HCT116 (cell line): ENCODE measurements around the gene DENND1A. TPM values are rescaled to one million over a fixed set of nuclear protein-coding genes. Genes with fewer than 3 reads are reported as not detected.

Experiments
- ATAC-seq: fragments of 200-7000 bp; cut with Tn5 transposase; 2 replicates; pipeline ENCODE4 v1.9.1; 2020; ENCODE audit warnings: mild to moderate bottlenecking, moderate library complexity
- BruUV-seq: library from RNA; stranded (reverse); fragments of 400-500 nt; replicated peaks from 2 replicates; lab custom pipeline; 2021; lab: Mats Ljungman, UMichigan
- CTCF ChIA-PET: fragments of 300-600 bp; sonication (Branson Sonifier 250); formaldehyde crosslinking; loops from one replicate; lab custom pipeline; 2021; ENCODE audit warnings: antibody characterized with exemption; lab: Charles Lee
- POLR2A ChIA-PET: fragments of 300-600, 350-600 bp; sonication (Branson Sonifier 250); formaldehyde crosslinking; loops from one replicate; lab custom pipeline; 2021; ENCODE audit warnings: antibody characterized with exemption; lab: Charles Lee
- RAD21 ChIA-PET, 2 experiments: fragments of 300-600 bp; sonication (Branson Sonifier 250); formaldehyde crosslinking; loops; one replicate each; lab custom pipeline; 2023; ENCODE audit warnings: low total read pairs in 2 of 2; ENCODE audit not compliant: uncharacterized antibody in 2 of 2, unreplicated experiment in 2 of 2, low non-redundant PET in 1 of 2; lab: Charles Lee
- DNase-seq: peaks from one replicate; pipeline ENCODE4 v3.0.0-alpha.2; 2010; ENCODE audit warnings: low read depth, low spot score
- H2AFZ ChIP-seq: fragments of 200-600 bp; shearing (Covaris generic), sonication (generic); 2 replicates; pipeline ENCODE4 v1.6.1; 2017; ENCODE audit warnings: low read depth, mixed run types, mixed read lengths, antibody characterized with exemption, low read length; ENCODE audit not compliant: poor library complexity, severe bottlenecking
- H3K27ac ChIP-seq: 2 replicates; pipeline ENCODE4 v1.5.1; 2012; ENCODE audit warnings: low read depth, low read length
- H3K27me3 ChIP-seq: fragments of 200-600 bp; sonication (generic); 2 replicates; pipeline ENCODE4 v1.6.1; 2016; ENCODE audit warnings: mixed run types, low read length, mixed read lengths; ENCODE audit not compliant: insufficient read depth
- H3K36me3 ChIP-seq, 2 experiments: fragments of 200-500 bp in 1 of 2; fragments of 200-600 bp in 1 of 2; sonication (Bioruptor generic) in 1 of 2; sonication (generic) in 1 of 2; 2 replicates each; pipeline versions ENCODE4 v1.5.1 to v1.6.1; 2014 to 2016; ENCODE audit warnings: low read length in 2 of 2, inconsistent platforms in 1 of 2, mixed read lengths in 1 of 2, mixed run types in 1 of 2; ENCODE audit not compliant: insufficient read depth in 2 of 2, control insufficient read depth in 1 of 2
- H3K4me1 ChIP-seq, 2 experiments: fragments of 200-600 bp in 1 of 2; sonication (generic) in 1 of 2; 2 replicates each; pipeline versions ENCODE4 v1.5.1 to v1.6.1; 2012 to 2017; ENCODE audit warnings: low read length in 2 of 2, inconsistent platforms in 1 of 2, mild to moderate bottlenecking in 1 of 2, mixed read lengths in 1 of 2, mixed run types in 1 of 2, moderate library complexity in 1 of 2; ENCODE audit not compliant: insufficient read depth in 2 of 2, control insufficient read depth in 1 of 2
- H3K4me2 ChIP-seq: fragments of 200-600 bp; sonication (generic); 2 replicates; pipeline ENCODE4 v1.6.1; 2017; ENCODE audit warnings: mixed run types, low read length, mixed read lengths
- H3K4me3 ChIP-seq, 2 experiments: fragments of 200-600 bp in 1 of 2; sonication (generic) in 1 of 2; replicated peaks in 1 of 2; 2 replicates each; pipeline ENCODE4 v1.5.1; 2011 to 2016; ENCODE audit warnings: low read length in 2 of 2, control low read depth in 1 of 2, low read depth in 1 of 2, mild to moderate bottlenecking in 1 of 2, mixed read lengths in 1 of 2, mixed run types in 1 of 2
- H3K79me2 ChIP-seq: fragments of 200-600 bp; sonication (generic); 2 replicates; pipeline ENCODE4 v1.6.1; 2017; ENCODE audit warnings: mild to moderate bottlenecking, mixed run types, low read length, moderate library complexity, mixed read lengths; ENCODE audit not compliant: insufficient read depth
- H3K9ac ChIP-seq: fragments of 200-600 bp; sonication (generic); 2 replicates; pipeline ENCODE4 v1.6.1; 2016; ENCODE audit warnings: low read length, mixed read lengths
- H3K9me2 ChIP-seq: fragments of 200-600 bp; sonication (generic), shearing (Covaris generic); 2 replicates; pipeline ENCODE4 v1.6.1; 2017; ENCODE audit warnings: mixed run types, mild to moderate bottlenecking, moderate library complexity; ENCODE audit not compliant: insufficient read depth
- H3K9me3 ChIP-seq, 2 experiments: fragments of 200-500 bp in 1 of 2; fragments of 200-600 bp in 1 of 2; sonication (Bioruptor generic) in 1 of 2; sonication (generic) in 1 of 2; 2 replicates each; pipeline ENCODE4 v1.6.1; 2014 to 2017; ENCODE audit warnings: low read length in 2 of 2, mixed read lengths in 2 of 2, inconsistent platforms in 1 of 2, low read depth in 1 of 2, mild to moderate bottlenecking in 1 of 2, mixed run types in 1 of 2, moderate library complexity in 1 of 2; ENCODE audit not compliant: control insufficient read depth in 1 of 2, insufficient read depth in 1 of 2
- H4K20me1 ChIP-seq: fragments of 200-600 bp; sonication (generic), shearing (Covaris generic); 2 replicates; pipeline ENCODE4 v1.6.1; 2017; ENCODE audit warnings: mixed run types, mild to moderate bottlenecking, moderate library complexity; ENCODE audit not compliant: insufficient read depth
- CBX3 ChIP-seq: IDR thresholded peaks from 2 replicates; pipeline ENCODE4 v1.6.1; 2012; ENCODE audit warnings: low read depth
- EGR1 ChIP-seq: IDR thresholded peaks from 2 replicates; pipeline ENCODE4 v1.6.1; 2012; ENCODE audit warnings: low read depth
- ELF1 ChIP-seq: IDR thresholded peaks from 2 replicates; pipeline ENCODE4 v1.6.1; 2012; ENCODE audit warnings: low read depth, borderline replicate concordance
- EZH2 ChIP-seq: fragments of 200-600 bp; sonication (generic); IDR thresholded peaks from 2 replicates; pipeline ENCODE4 v1.6.1; 2017; ENCODE audit warnings: antibody characterized with exemption, mixed run types
- EZH2phosphoT487 ChIP-seq: fragments of 200-600 bp; IDR thresholded peaks from 2 replicates; pipeline ENCODE4 v1.6.1; 2018; ENCODE audit warnings: antibody characterized with exemption, borderline replicate concordance
- RAD21 ChIP-seq: IDR thresholded peaks from 2 replicates; pipeline ENCODE4 v1.6.1; 2012; ENCODE audit warnings: low read depth, mild to moderate bottlenecking
- SIN3A ChIP-seq: IDR thresholded peaks from 2 replicates; pipeline ENCODE4 v1.6.1; 2012; ENCODE audit warnings: low read depth
- TCF7L2 ChIP-seq: IDR thresholded peaks from 2 replicates; pipeline ENCODE4 v1.7.0; 2011; ENCODE audit warnings: borderline replicate concordance, inconsistent platforms; ENCODE audit not compliant: insufficient read depth, insufficient read length; ENCODE audit errors: extremely low read depth
- YY1 ChIP-seq: IDR thresholded peaks from 2 replicates; pipeline ENCODE4 v1.6.1; 2011; ENCODE audit warnings: low read length, low read depth, moderate library complexity, mild to moderate bottlenecking; ENCODE audit not compliant: insufficient replicate concordance; ENCODE audit errors: extremely low read depth
- intact Hi-C: fragments of 100-400 bp; cut with micrococcal nuclease; formaldehyde crosslinking; loops from 2 replicates; pipeline ENCODE4 v1.10.0; 2022
- total RNA-seq: library from RNA; stranded (reverse); gene quantifications from one replicate; pipeline ENCODE4 v1.2.1, GENCODE V29; 2021; ENCODE audit not compliant: unreplicated experiment
- TF ChIP-seq, protein P1 (sequence below): IDR thresholded peaks from 2 replicates; pipeline ENCODE4 v1.6.1; 2012
- TF ChIP-seq, protein P2 (sequence below): IDR thresholded peaks from 2 replicates; pipeline ENCODE4 v1.6.1; 2011; ENCODE audit warnings: mild to moderate bottlenecking, low read length, moderate library complexity; ENCODE audit not compliant: insufficient replicate concordance; ENCODE audit errors: extremely low read depth
- TF ChIP-seq, protein P3 (sequence below): IDR thresholded peaks from 2 replicates; pipeline ENCODE4 v1.6.1; 2012

The DENND1A gene
- total RNA-seq, 1 experiment from 2014 or later: 33.0 TPM

DNA sequence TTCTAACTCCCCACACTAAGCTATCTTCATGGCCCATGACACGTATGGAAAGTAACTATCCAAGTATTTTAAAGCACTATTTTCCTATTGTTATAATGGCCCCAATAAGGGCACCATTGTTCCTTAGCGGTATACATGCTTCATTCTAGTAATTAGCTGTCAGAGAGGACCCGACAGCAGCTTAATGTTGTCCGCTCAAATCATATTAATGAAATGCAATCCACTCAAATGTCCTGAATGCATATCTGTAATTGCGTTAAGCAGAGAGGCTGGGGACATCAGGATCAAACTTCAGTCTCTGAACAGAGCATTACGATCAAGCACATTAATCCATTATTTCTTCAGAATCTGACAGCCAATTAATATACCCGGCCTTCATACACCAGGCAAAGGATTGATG is 434.2 kb downstream of the DENND1A start:
- no peaks in the 10 kb centered on the region for H3K9me2 ChIP-seq
- intact Hi-C loops: no loop called here
- no peaks in the 10 kb centered on the region for H3K27me3 ChIP-seq
- no peak for DNase-seq
- ChIA-PET RAD21 (no interaction called here), CTCF (no interaction called here)
- H3K79me2 ChIP-seq: no peaks in the 10 kb centered on the region
- no peak overlapping the region for H3K4me3 ChIP-seq
- no peaks in the 10 kb centered on the region for H4K20me1 ChIP-seq
- H3K4me1 ChIP-seq: no peaks in the 10 kb centered on the region
- H3K36me3 ChIP-seq: no peaks in the 10 kb centered on the region
- no peak for TF ChIP-seq EZH2
- no peak for TF ChIP-seq ELF1
- TF ChIP-seq EZH2phosphoT487: no peak
- TF ChIP-seq EGR1: no peak
- TF ChIP-seq TCF7L2: no peak
- TF ChIP-seq YY1: no peak
- TF ChIP-seq, protein P1, sequence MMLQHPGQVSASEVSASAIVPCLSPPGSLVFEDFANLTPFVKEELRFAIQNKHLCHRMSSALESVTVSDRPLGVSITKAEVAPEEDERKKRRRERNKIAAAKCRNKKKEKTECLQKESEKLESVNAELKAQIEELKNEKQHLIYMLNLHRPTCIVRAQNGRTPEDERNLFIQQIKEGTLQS: no peak
- TF ChIP-seq CBX3: no peak
- no peak for TF ChIP-seq RAD21
- TF ChIP-seq, all 23 proteins: peak for 0
- no peak for ATAC-seq
- no peak overlapping the region for H2AFZ ChIP-seq
- H3K27ac ChIP-seq: no peak overlapping the region
- POLR2A ChIA-PET: no interaction called here
- H3K9me3 ChIP-seq: no peaks in the 10 kb centered on the region
- no peak overlapping the region for H3K4me2 ChIP-seq
- no TSS peak for BruUV-seq
- H3K9ac ChIP-seq: no peak overlapping the region

DNA sequence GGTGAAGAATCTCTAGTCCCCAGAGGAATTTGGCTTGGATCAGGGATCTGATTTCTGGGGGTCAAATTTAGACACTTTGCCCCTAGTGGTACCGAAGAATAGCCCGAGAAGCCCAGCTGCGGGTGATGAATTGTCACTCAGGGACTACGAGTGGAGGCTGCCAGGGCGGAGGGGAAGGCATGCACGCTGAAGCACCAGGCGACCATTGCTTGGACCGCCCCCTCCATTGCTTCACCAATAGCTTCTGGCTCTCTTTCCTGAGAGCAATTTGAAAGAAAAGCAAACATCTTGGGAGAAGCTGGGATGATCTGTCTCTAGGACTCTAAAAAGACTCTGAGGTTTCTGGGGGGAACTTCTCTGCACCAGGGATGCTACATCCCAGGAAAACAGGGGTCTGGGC is 436.3 kb downstream of the DENND1A start:
- H3K79me2 ChIP-seq: no peaks in the 10 kb centered on the region
- ChIA-PET RAD21 (no interaction called here), POLR2A (no interaction called here), CTCF (no interaction called here)
- no peak overlapping the region for H3K4me3 ChIP-seq
- no peak for DNase-seq
- no peak overlapping the region for H3K9ac ChIP-seq
- H3K9me3 ChIP-seq: no peaks in the 10 kb centered on the region
- H3K4me2 ChIP-seq: no peak overlapping the region
- H3K27me3 ChIP-seq: no peaks in the 10 kb centered on the region
- H3K9me2 ChIP-seq: no peaks in the 10 kb centered on the region
- no peaks in the 10 kb centered on the region for H3K4me1 ChIP-seq
- intact Hi-C loops: no loop called here
- no peaks in the 10 kb centered on the region for H4K20me1 ChIP-seq
- ATAC-seq: no peak
- BruUV-seq: no TSS peak
- H3K27ac ChIP-seq: no peak overlapping the region
- TF ChIP-seq SIN3A (no peak), TCF7L2 (no peak), CBX3 (no peak), ELF1 (no peak), YY1 (no peak)
- TF ChIP-seq, protein P1: no peak
- TF ChIP-seq, protein P2, sequence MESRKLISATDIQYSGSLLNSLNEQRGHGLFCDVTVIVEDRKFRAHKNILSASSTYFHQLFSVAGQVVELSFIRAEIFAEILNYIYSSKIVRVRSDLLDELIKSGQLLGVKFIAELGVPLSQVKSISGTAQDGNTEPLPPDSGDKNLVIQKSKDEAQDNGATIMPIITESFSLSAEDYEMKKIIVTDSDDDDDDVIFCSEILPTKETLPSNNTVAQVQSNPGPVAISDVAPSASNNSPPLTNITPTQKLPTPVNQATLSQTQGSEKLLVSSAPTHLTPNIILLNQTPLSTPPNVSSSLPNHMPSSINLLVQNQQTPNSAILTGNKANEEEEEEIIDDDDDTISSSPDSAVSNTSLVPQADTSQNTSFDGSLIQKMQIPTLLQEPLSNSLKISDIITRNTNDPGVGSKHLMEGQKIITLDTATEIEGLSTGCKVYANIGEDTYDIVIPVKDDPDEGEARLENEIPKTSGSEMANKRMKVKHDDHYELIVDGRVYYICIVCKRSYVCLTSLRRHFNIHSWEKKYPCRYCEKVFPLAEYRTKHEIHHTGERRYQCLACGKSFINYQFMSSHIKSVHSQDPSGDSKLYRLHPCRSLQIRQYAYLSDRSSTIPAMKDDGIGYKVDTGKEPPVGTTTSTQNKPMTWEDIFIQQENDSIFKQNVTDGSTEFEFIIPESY: no peak
- TF ChIP-seq, protein P3, sequence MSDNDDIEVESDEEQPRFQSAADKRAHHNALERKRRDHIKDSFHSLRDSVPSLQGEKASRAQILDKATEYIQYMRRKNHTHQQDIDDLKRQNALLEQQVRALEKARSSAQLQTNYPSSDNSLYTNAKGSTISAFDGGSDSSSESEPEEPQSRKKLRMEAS: no peak
- H3K36me3 ChIP-seq: no peaks in the 10 kb centered on the region
- H2AFZ ChIP-seq: no peak overlapping the region
